Motor neuron (in vitro differentiated cells): ENCODE measurements around the gene KRT84. TPM values are rescaled to one million over a fixed set of nuclear protein-coding genes. Genes with fewer than 3 reads are reported as not detected.

Source experiments
- ATAC-seq, 8 experiments: fragments of 200-7000 bp; cut with Tn5 transposase; replicated peaks in 6 of 8; 2 replicates each; pipeline ENCODE4 v1.8.0; 2021; ENCODE audit warnings: mild to moderate bottlenecking in 8 of 8, moderate library complexity in 8 of 8
- H3K27ac ChIP-seq, 2 donors: fragments of 250-450 bp; sonication (Bioruptor Pico); 2 replicates each; pipeline ENCODE4 v1.9.0; 2021; ENCODE audit warnings: antibody characterized with exemption in 2 of 2, mild to moderate bottlenecking in 2 of 2, moderate library complexity in 1 of 2
- H3K4me1 ChIP-seq, 2 donors: fragments of 250-450 bp; sonication (Bioruptor Pico); replicated peaks in 1 of 2; 2 replicates each; pipeline ENCODE4 v1.6.1; 2021; ENCODE audit warnings: antibody characterized with exemption in 2 of 2, mild to moderate bottlenecking in 2 of 2, moderate library complexity in 1 of 2
- H3K4me3 ChIP-seq, 5 donors: fragments of 250-450 bp; sonication (Bioruptor Pico); 2 replicates each; pipeline ENCODE4 v1.9.0; 2021; ENCODE audit warnings: antibody characterized with exemption in 5 of 5, mild to moderate bottlenecking in 5 of 5, moderate library complexity in 4 of 5
- WGBS, 10 experiments: fragments of 450-650 bp; shearing (Covaris generic); methylation state at CpG; one replicate each; pipeline ENCODE4 v1.0.0; 2022; 5-methylcytosine and 5-hydroxymethylcytosine counted together
- in situ Hi-C, 9 experiments: fragments of 400-800 bp; cut with MboI; loops; one replicate each; pipeline ENCODE4 v1.15.0; 2021; ENCODE audit warnings: low sequenced_read_pairs in 9 of 9, low pct_unique_long_range_greater_than_20kb in 2 of 9; ENCODE audit not compliant: unreplicated experiment in 9 of 9
- total RNA-seq, 8 experiments: library from RNA; unstranded; fragments of 300-600 nt; gene quantifications; 2 replicates each; pipeline versions ENCODE4 v1.2.3 to v1.2.4, GENCODE V29; 2022

The KRT84 gene
- total RNA-seq, 8 experiments from 2014 or later = 0.13 to 0.24 (median 0.14) TPM; not detected in 4

- Histone ChIP-seq H3K4me1 (no peaks in the 10 kb centered on the region), H3K27ac (no peak overlapping the region), H3K4me3 (no peak overlapping the region)
- 8 to 100% (median 74%) methylated on average over 1 to 5 of the region's 7 CpGs; no CpG with 5 or more reads in 1 of the 10 experiments for WGBS, 10 experiments
- in situ Hi-C loops = loop anchor here in 3 of 9 experiments (25.0 kb wide), 2 partner anchors 495 to 595 kb away; no protein-coding TSS in a partner anchor
- peak in 2 of 8 experiments; percentile 11 to 24 for ATAC-seq
Measured at GRCh38 chr12:52392465-52393007, 7.1 kb upstream of the KRT84 start.

DNA sequence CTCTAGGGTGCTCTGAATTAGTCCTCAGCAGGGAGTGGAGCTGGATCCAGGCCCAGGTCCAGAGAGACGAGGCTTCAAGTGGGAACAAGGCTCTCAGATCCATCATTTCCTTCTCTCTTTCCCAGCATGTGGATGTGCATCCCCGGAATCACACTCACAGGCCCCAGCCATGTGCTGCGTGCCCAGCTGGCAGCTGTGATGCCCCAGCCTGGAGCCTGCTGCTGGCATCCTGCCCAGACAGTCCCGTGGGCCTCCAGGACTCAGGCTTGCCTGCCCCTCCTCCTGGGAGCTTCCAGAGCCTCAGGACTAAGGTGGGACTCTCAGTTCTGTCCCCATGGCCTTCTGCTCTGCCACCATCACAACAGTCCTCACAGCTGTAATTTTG is 6.2 kb upstream of the KRT84 start:
- ATAC-seq = peak in 4 of 8 experiments; percentile 10 to 87 (median 57)
- in situ Hi-C loops = loop anchor here in 3 of 9 experiments (25.0 kb wide), 2 partner anchors 496 to 596 kb away; no protein-coding TSS in a partner anchor
- H3K4me1 ChIP-seq = no peaks in the 10 kb centered on the region
- H3K4me3 ChIP-seq = no peak overlapping the region
- no peak overlapping the region for H3K27ac ChIP-seq
- 0 to 83% (median 58%) methylated on average over 1 to 3 of the region's 4 CpGs; no CpG with 5 or more reads in 6 of the 10 experiments for WGBS, 10 experiments

DNA sequence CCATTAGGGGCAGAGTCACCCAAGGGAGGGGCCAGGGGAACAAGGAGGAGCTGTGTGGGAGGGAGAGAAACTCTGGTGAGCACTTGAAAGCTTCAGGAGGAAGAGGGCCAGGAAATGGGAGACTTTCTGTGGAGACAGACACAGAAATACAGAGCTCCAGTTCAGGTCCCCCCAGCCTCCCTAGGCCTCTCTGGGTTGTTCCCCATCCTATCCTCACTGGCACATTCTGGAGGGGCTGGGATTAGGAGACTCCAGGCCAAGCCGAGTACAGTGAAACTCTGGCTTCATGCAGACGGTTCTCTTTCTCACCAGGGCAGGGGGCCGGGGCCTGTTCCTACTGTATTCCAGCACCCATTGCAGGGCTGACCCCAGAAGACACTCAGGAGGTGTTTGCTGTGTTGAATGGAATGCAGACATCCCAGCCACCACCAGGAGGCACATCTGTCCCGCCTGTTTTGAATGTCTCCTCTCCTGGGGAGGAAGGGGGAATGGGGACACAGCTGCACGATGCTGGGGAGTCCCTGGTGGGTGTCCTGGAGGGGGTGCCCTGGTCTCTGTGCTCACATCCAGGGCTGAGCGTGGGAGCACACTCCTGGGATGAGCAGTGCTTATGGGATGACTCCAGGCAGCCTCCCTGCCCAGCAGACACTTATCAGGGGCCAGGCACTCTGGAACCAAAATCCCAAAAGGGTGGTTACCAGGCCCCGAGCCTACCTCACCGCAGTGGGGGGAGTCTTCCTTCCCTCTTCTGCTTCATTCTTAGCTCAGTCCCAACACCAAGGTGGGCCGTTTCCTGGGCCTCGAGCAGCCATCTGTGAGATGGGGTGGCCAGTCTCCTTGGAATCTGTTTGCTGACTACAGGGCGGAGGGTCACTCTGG is 5.5 kb upstream of the KRT84 start:
- peak in 4 of 8 experiments; percentile 6 to 53 (median 10) for ATAC-seq
- 46 to 100% (median 60%) methylated on average over 1 to 3 of the region's 11 CpGs; no CpG with 5 or more reads in 5 of the 10 experiments for WGBS, 10 experiments
- no peak overlapping the region for H3K27ac ChIP-seq

DNA sequence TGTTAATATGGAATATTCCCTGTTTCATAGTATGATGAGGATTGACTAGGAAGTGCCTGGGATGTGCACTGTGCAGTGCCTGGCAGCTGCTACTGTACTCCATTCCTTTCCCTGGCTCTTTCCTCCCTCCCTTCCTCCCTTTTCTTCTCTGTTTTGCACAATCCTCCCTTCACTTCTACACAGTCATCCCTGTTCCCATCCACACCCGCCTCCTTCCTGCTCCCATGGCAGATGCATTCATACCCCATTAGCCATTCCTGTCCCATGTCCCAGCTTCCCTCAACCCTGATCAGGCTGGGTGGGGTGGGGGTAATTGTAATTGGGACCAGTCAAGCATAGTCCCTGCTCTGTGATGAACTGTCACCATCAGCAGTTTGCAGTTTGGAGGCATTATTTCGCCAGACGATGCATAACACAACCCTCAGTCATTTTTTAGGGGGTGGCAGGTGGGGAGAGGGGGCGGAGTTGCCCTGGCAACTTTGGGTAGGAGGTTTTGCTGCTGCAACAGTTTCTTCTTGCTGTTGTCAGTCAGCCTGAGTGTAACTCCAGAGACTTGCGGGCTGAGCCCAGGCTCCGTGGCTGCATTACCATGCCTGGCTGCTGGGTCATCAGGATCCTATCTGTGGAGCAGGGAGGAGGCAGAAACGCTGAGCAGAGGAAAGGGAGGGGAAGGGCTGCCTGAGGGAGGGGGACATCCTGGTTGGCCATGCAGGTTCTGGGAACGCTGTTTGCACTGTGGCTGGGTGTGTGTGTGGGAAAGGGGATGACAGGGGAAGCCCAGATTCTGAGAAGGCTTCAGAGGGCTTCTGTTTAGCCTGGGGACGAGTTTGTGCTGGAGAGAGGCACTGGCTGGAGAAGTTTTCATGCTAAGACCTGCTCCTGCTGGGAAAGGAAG is 4.1 kb upstream of the KRT84 start:
- Histone ChIP-seq H3K27ac (no peak overlapping the region), H3K4me3 (no peak overlapping the region), H3K4me1 (no peaks in the 10 kb centered on the region)
- peak in 4 of 8 experiments; percentile 43 to 81 (median 68) for ATAC-seq
- in situ Hi-C loops = loop anchor here in 3 of 9 experiments (25.0 kb wide), 2 partner anchors 498 to 598 kb away; no protein-coding TSS in a partner anchor
- WGBS, 10 experiments = 0 to 80% (median 21%) methylated on average over 1 to 4 of the region's 9 CpGs; no CpG with 5 or more reads in 3 of the 10 experiments

More for the DNA sequence above, 5.5 kb upstream of the KRT84 start:
- in situ Hi-C loops = loop anchor here in 3 of 9 experiments (25.0 kb wide), 2 partner anchors 496 to 596 kb away; no protein-coding TSS in a partner anchor
- Histone ChIP-seq H3K4me3 (no peak overlapping the region), H3K4me1 (no peaks in the 10 kb centered on the region)

GRCh38 chr12:52387859-52388258 is 2.4 kb upstream of the KRT84 start:
- in situ Hi-C loops = loop anchor here in 3 of 9 experiments (25.0 kb wide), 2 partner anchors 499 to 599 kb away; no protein-coding TSS in a partner anchor
- no peaks in the 10 kb centered on the region for H3K4me1 ChIP-seq
- no peak overlapping the region for H3K4me3 ChIP-seq
- WGBS, 10 experiments = 33 to 100% (median 65%) methylated on average over 1 to 2 of the region's 2 CpGs; no CpG with 5 or more reads in 5 of the 10 experiments
- ATAC-seq = no peak
- H3K27ac ChIP-seq = no peak overlapping the region

DNA sequence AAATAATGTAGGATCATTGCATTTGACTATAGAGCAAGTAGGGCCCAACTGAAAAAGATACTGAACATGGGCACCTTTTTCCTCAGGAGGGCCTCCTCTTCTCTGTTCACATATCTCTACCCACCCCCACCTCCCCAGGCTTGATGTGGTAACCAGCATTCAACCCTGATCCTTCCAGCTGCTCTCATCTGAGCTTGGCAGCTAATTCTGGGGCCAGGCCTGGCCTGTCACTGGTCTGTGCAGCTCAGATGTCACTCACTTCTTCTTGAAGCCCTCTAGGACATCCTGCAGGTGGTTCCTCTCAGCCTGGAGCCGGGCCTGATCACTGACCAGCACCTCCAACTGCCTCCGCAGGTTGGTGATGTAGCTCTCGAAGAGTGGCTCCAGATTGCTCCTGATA is 2.1 kb downstream of the KRT84 start:
- Histone ChIP-seq H3K27ac (no peak overlapping the region), H3K4me1 (no peaks in the 10 kb centered on the region), H3K4me3 (no peak overlapping the region)
- ATAC-seq = no peak
- in situ Hi-C loops = loop anchor here in 3 of 9 experiments (25.0 kb wide), 2 partner anchors 504 to 604 kb away; no protein-coding TSS in a partner anchor
- 33 to 56% methylated on average over 1 to 3 of the region's 3 CpGs; no CpG with 5 or more reads in 8 of the 10 experiments for WGBS, 10 experiments

DNA sequence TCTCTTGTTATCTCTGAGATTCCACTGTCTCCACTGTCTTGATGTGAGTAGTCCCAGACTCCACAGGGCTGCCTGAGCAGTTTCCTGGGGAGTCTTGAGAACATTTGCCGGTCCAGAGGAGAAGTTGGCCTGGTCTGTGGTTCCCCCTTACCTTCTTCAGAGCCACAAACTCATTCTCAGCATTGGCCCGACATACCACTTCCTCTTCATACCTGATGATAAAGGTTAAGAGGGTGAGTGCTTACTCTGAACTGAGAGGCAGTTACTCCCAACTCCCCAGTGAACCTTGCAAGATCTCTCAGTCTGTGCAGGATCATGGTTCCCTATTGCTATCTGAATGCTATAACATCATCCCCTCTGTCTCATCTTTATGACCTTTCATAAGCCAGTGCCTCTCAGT is 2.6 kb downstream of the KRT84 start:
- WGBS, 10 experiments = 20 to 50% (median 38%) methylated on average over 1 to 2 of the region's 2 CpGs; no CpG with 5 or more reads in 4 of the 10 experiments
- no peak for ATAC-seq
- Histone ChIP-seq H3K4me1 (no peaks in the 10 kb centered on the region), H3K4me3 (no peak overlapping the region), H3K27ac (no peak overlapping the region)
- in situ Hi-C loops = loop anchor here in 3 of 9 experiments (25.0 kb wide), 2 partner anchors 504 to 604 kb away; no protein-coding TSS in a partner anchor

GRCh38 chr12:52381206-52381605 is 4.2 kb downstream of the KRT84 start:
- 37 to 83% (median 83%) methylated on average over 2 to 4 of the region's 8 CpGs; no CpG with 5 or more reads in 7 of the 10 experiments for WGBS, 10 experiments
- ATAC-seq = no peak
- no peak overlapping the region for H3K27ac ChIP-seq
- no peak overlapping the region for H3K4me3 ChIP-seq
- H3K4me1 ChIP-seq = no peaks in the 10 kb centered on the region
- in situ Hi-C loops = loop anchor here in 3 of 9 experiments (25.0 kb wide), 2 partner anchors 506 to 606 kb away; no protein-coding TSS in a partner anchor

DNA sequence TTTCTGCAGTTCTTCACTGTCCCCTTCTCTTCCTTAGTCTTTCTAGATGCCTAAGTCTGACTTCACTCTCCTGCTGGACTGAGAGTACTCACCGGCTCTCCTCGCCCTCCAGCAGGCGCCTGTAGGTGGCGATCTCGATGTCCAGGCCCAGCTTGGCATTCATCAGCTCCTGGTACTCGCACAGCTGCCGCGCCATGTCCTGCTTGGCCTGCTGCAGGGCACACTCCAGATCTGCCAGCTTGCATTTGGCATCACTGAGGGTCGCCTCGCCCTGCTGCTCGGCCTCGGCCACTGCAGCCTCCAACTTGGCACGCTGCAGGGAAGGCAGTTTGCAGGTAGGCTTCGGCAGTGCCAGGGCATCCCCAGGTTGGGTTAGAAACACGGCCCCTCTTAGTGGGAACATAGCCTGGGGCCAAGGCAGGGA is 5.2 kb downstream of the KRT84 start:
- in situ Hi-C loops = loop anchor here in 3 of 9 experiments (25.0 kb wide), 2 partner anchors 507 to 607 kb away; no protein-coding TSS in a partner anchor
- no peaks in the 10 kb centered on the region for H3K4me1 ChIP-seq
- 0 to 69% (median 48%) methylated on average over 1 to 8 of the region's 15 CpGs; no CpG with 5 or more reads in 2 of the 10 experiments for WGBS, 10 experiments
- H3K27ac ChIP-seq = no peak overlapping the region
- H3K4me3 ChIP-seq = no peak overlapping the region
- ATAC-seq = peak in 4 of 8 experiments; percentile 33 to 67 (median 46)

DNA sequence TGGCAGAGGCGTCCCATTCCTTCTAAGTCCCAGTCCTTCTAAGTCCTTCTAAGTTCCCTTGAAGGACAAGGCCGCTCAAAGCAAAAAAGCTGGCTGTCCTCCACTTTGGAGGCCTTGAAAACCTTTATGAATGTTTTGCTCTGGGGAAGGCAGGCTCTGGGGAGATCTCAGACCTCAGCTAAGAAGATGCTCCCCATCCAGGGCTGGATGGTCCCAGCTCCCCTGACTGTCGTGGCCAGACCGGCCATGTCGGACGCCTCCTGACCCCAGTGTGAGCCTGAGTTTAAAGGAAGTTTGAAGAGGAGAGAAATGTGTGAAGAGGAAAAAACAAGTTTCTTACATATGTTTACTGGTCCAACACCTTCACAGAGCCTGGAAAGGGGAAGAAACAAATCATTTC is 5.9 kb downstream of the KRT84 start:
- no peak for ATAC-seq
- 79 to 100% (median 90%) methylated on average over 1 to 6 of the region's 6 CpGs; no CpG with 5 or more reads in 4 of the 10 experiments for WGBS, 10 experiments
- in situ Hi-C loops = loop anchor here in 3 of 9 experiments (10.0 to 25.0 kb wide), 3 partner anchors 495 to 608 kb away; no protein-coding TSS in a partner anchor
- H3K27ac ChIP-seq = no peak overlapping the region
- H3K4me1 ChIP-seq = no peaks in the 10 kb centered on the region
- H3K4me3 ChIP-seq = no peak overlapping the region

GRCh38 chr12:52378091-52378490 is 7.4 kb downstream of the KRT84 start:
- H3K4me3 ChIP-seq = no peak overlapping the region
- no peak overlapping the region for H3K27ac ChIP-seq
- WGBS, 10 experiments = 88% methylated on average over 3 of the region's 19 CpGs; no CpG with 5 or more reads in 9 of the 10 experiments
- ATAC-seq = no peak
- in situ Hi-C loops = loop anchor here in 3 of 9 experiments (10.0 to 25.0 kb wide), 3 partner anchors 497 to 609 kb away; no protein-coding TSS in a partner anchor
- no peaks in the 10 kb centered on the region for H3K4me1 ChIP-seq
